HG03432 (cell line): Measurements from ENCODE around the gene RIPOR2.
"Not testable (repeated sequence)": the region's sequence is repeated elsewhere in the genome, so short reads cannot be mapped to it uniquely, and the experiment has no call there.

Experiments used
- ATAC-seq: cut with Tn5 transposase; IDR thresholded peaks from one replicate; pipeline ENCODE4 v1.9.1; 2021; ENCODE audit warnings: mild to moderate bottlenecking, moderate library complexity; ENCODE audit not compliant: unreplicated experiment

Gene RIPOR2

GRCh38 chr6:24926647-24927046 is 9.1 kb downstream of the RIPOR2 start:
- ATAC-seq = not testable (repeated sequence)

GRCh38 chr6:24926192-24926591 is 9.6 kb downstream of the RIPOR2 start:
- no peak for ATAC-seq

- no peak for ATAC-seq
Measured at GRCh38 chr6:24925661-24926060, 10.1 kb downstream of the RIPOR2 start.

- no peak for ATAC-seq
Measured at GRCh38 chr6:24924580-24925356, 11.0 kb downstream of the RIPOR2 start.

GRCh38 chr6:24923885-24924401 is 11.8 kb downstream of the RIPOR2 start:
- ATAC-seq = no peak

GRCh38 chr6:24922814-24923213 is 12.9 kb downstream of the RIPOR2 start:
- ATAC-seq = no peak

GRCh38 chr6:24922170-24922569 is 13.6 kb downstream of the RIPOR2 start:
- no peak for ATAC-seq

GRCh38 chr6:24920136-24920535 is 15.6 kb downstream of the RIPOR2 start:
- no peak for ATAC-seq

GRCh38 chr6:24919056-24919892 is 16.5 kb downstream of the RIPOR2 start:
- ATAC-seq = peak; percentile 68

GRCh38 chr6:24918641-24919055 is 17.1 kb downstream of the RIPOR2 start:
- peak; percentile 44 for ATAC-seq

- no peak for ATAC-seq
Measured at GRCh38 chr6:24916496-24916895, 19.3 kb downstream of the RIPOR2 start.

- ATAC-seq = no peak
Measured at GRCh38 chr6:24915641-24916040, 20.1 kb downstream of the RIPOR2 start.

GRCh38 chr6:24914082-24914481 is 21.7 kb downstream of the RIPOR2 start:
- not testable (repeated sequence) for ATAC-seq

- ATAC-seq = no peak
Measured at GRCh38 chr6:24911796-24912382, 23.9 kb downstream of the RIPOR2 start.

GRCh38 chr6:24910961-24911725 is 24.6 kb downstream of the RIPOR2 start:
- ATAC-seq = peak; percentile 32

GRCh38 chr6:24910331-24910960 is 25.3 kb downstream of the RIPOR2 start:
- ATAC-seq = peak; percentile 63

GRCh38 chr6:24909241-24910216 is 26.2 kb downstream of the RIPOR2 start:
- ATAC-seq = no peak

- no peak for ATAC-seq
Measured at GRCh38 chr6:24908650-24909035, 27.1 kb downstream of the RIPOR2 start.
